Measurements from ENCODE around the gene KCNH3. TPM values are rescaled to one million over a fixed set of nuclear protein-coding genes. Genes with fewer than 3 reads are reported as not detected.

KCNH3 gene
- total and polyA plus RNA-seq, 5 donors from 2014 or later: 1.1 to 2.1 (median 1.3) TPM

DNA sequence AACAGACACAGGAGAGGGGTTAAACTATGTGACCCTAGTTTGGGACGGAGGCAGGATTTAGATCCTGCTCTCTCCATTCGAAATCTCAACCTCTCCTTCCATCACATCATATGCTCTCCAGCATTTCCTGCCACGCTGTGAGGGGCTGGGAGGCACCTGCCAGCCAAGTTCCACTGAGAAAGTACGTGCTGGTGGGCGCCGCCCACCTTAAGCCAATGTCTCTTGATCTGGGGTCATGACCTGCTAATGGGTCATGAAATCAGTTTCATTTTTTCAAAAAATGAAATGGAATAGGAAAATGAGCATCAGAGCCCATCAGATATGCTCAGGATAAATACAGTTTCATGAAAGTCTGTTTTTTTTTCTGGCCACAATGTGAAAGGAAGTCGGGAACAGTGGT, 21.9 kb downstream of the KCNH3 start:
- peaks cover 77% of the 10 kb centered on the region for H3K36me3 ChIP-seq (ENCODE audit: control insufficient read depth, insufficient read depth, low read length)

DNA sequence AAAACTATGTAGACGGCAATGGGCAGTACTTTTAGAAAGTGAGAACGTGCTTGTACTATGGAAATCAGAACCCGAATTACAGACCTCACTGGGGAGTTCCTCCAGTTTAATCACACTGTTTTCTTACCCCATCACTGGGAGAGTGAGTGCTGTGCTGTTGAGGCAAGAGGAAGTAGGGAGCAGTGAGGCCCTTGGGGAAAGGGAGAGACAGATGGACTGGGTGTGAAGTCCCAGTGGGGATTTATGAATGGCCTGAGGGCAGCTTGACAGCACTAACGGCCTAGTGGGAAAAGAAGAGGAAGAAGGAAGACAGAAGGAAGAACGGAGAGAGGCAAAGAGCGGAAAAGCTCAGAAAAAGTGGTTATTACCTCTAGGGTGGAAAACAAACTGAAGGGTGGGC, 23.4 kb downstream of the KCNH3 start:
- H3K4me3 ChIP-seq (ENCODE audit: low read depth, low read length): no peak overlapping the region
- no peaks in the 10 kb centered on the region for H3K27me3 Mint-ChIP-seq
- H3K27ac Mint-ChIP-seq: peak overlapping the region in 1 of 3 donors; percentile 50
- no peaks in the 10 kb centered on the region for H3K9me3 ChIP-seq (ENCODE audit: control insufficient read depth in 2 of 2, low read length in 2 of 2)
- peaks cover 5 to 39% (median 19%) of the 10 kb centered on the region in 4 donors for H3K4me1 Mint-ChIP-seq
- H3K36me3 ChIP-seq (ENCODE audit: control insufficient read depth, insufficient read depth, low read length): peaks cover 69% of the 10 kb centered on the region
- ATAC-seq (ENCODE audit: low read depth in 2 of 2) (no peak), DNase-seq (no peak)
- H3K36me3 Mint-ChIP-seq: peaks cover 31% of the 10 kb centered on the region
- no peaks in the 10 kb centered on the region for H3K27me3 ChIP-seq (ENCODE audit: control insufficient read depth, insufficient read depth, low read length)
- peak overlapping the region in 1 of 4 donors; percentile 66 for H3K4me3 Mint-ChIP-seq
- H3K9me3 Mint-ChIP-seq: no peaks in the 10 kb centered on the region
- no peak overlapping the region for H3K27ac ChIP-seq (ENCODE audit: insufficient read depth, low read length, poor library complexity, severe bottlenecking)
- H3K4me1 ChIP-seq (ENCODE audit: control insufficient read depth, insufficient read depth, low read length, poor library complexity, severe bottlenecking): peaks cover 30% of the 10 kb centered on the region

More for the DNA sequence above, 21.9 kb downstream of the KCNH3 start:
- H3K36me3 Mint-ChIP-seq: peaks cover 35% of the 10 kb centered on the region
- H3K9me3 Mint-ChIP-seq: no peaks in the 10 kb centered on the region
- H3K27ac Mint-ChIP-seq: peak overlapping the region in 1 of 3 donors; percentile 8
- peaks cover 5 to 31% (median 18%) of the 10 kb centered on the region in 4 donors for H3K4me1 Mint-ChIP-seq
- ATAC-seq (ENCODE audit: low read depth in 2 of 2): no peak
- Histone ChIP-seq H3K9me3 (ENCODE audit: control insufficient read depth in 2 of 2, low read length in 2 of 2) (no peaks in the 10 kb centered on the region), H3K27ac (ENCODE audit: insufficient read depth, low read length, poor library complexity, severe bottlenecking) (no peak overlapping the region), H3K4me1 (ENCODE audit: control insufficient read depth, insufficient read depth, low read length, poor library complexity, severe bottlenecking) (peaks cover 16% of the 10 kb centered on the region), H3K4me3 (ENCODE audit: low read depth, low read length) (no peak overlapping the region), H3K27me3 (ENCODE audit: control insufficient read depth, insufficient read depth, low read length) (no peaks in the 10 kb centered on the region)
- no peak overlapping the region for H3K4me3 Mint-ChIP-seq
- H3K27me3 Mint-ChIP-seq: no peaks in the 10 kb centered on the region
- no peak for DNase-seq

DNA sequence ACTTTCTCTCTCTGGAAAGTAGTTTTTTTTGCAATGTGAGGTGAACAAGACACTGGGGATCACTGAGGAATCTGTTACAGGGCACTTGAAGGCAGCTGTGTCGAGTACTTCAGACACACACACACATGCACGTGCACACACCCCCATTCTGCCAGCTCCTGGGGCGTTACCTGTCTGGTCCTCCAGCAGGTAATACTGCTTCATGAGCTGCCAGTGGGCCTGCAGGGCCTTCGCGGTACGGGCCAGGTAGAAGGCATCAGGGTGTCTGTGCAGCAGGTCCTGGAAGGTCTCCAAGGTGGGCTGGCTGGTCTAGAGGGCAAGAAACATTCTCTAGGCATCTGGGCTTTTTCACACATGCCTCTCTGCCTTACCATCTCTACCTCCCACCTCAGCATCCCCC, 24.0 kb downstream of the KCNH3 start:
- Mint-ChIP-seq H3K36me3 (peaks cover 31% of the 10 kb centered on the region), H3K9me3 (no peaks in the 10 kb centered on the region), H3K27me3 (no peaks in the 10 kb centered on the region), H3K4me1 (peaks cover 7 to 44% (median 23%) of the 10 kb centered on the region in 4 donors), H3K27ac (no peak overlapping the region), H3K4me3 (peak overlapping the region in 2 of 4 donors; percentile 63 to 82)
- H3K27me3 ChIP-seq (ENCODE audit: control insufficient read depth, insufficient read depth, low read length): no peaks in the 10 kb centered on the region
- no peak overlapping the region for H3K4me3 ChIP-seq (ENCODE audit: low read depth, low read length)
- no peaks in the 10 kb centered on the region for H3K9me3 ChIP-seq (ENCODE audit: control insufficient read depth in 2 of 2, low read length in 2 of 2)
- peaks cover 35% of the 10 kb centered on the region for H3K4me1 ChIP-seq (ENCODE audit: control insufficient read depth, insufficient read depth, low read length, poor library complexity, severe bottlenecking)
- DNase-seq (no peak), ATAC-seq (ENCODE audit: low read depth in 2 of 2) (no peak)
- H3K36me3 ChIP-seq (ENCODE audit: control insufficient read depth, insufficient read depth, low read length): peaks cover 66% of the 10 kb centered on the region
- no peak overlapping the region for H3K27ac ChIP-seq (ENCODE audit: insufficient read depth, low read length, poor library complexity, severe bottlenecking)

DNA sequence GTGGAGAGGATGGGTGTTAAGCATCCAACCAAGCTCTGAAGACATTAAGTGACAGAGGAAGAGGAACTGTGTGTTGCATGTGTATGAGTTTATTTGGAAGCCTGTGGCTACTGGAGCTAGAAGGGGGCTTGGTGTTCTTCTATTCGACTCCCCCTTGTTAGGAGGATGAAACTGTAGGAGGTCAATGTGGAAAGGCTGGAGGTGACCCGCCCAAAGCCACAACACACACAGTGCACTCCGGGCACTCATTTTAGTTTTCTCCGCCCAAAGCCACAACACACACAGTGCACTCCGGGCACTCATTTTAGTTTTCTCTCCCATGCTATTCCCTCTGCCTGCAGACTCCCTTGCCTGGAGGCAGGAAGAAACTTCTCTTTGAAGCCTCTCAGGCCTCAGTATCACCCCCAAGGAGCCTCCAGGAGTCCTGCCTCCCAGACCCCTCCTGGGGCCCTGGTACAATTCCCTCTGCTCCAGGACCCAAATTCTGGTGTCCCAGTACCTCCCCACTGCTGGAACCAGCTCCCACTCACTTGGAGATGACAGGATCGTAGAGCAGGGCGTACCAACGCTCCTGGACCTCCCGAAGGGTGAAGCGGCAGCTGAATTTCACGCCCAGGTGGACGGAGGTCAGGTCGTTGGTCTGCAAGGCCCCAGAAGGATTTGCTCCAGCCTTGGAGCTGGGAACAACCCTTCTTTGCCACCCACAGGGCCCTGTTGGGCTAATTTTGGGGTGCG, 25.3 kb downstream of the KCNH3 start:
- Mint-ChIP-seq H3K4me1 (peaks cover 12 to 56% (median 33%) of the 10 kb centered on the region in 4 donors), H3K4me3 (peak overlapping the region in 3 of 4 donors; percentile 46 to 82 (median 75)), H3K9me3 (no peaks in the 10 kb centered on the region), H3K27ac (peak overlapping the region in 2 of 3 donors; percentile 29 to 76), H3K27me3 (no peaks in the 10 kb centered on the region), H3K36me3 (peaks cover 27% of the 10 kb centered on the region)
- Histone ChIP-seq H3K4me1 (ENCODE audit: control insufficient read depth, insufficient read depth, low read length, poor library complexity, severe bottlenecking) (peaks cover 44% of the 10 kb centered on the region), H3K4me3 (ENCODE audit: low read depth, low read length) (no peak overlapping the region), H3K9me3 (ENCODE audit: control insufficient read depth in 2 of 2, low read length in 2 of 2) (no peaks in the 10 kb centered on the region), H3K36me3 (ENCODE audit: control insufficient read depth, insufficient read depth, low read length) (peaks cover 54% of the 10 kb centered on the region), H3K27ac (ENCODE audit: insufficient read depth, low read length, poor library complexity, severe bottlenecking) (no peak overlapping the region), H3K27me3 (ENCODE audit: control insufficient read depth, insufficient read depth, low read length) (no peaks in the 10 kb centered on the region)
- no peak for DNase-seq
- ATAC-seq (ENCODE audit: low read depth in 2 of 2): no peak

DNA sequence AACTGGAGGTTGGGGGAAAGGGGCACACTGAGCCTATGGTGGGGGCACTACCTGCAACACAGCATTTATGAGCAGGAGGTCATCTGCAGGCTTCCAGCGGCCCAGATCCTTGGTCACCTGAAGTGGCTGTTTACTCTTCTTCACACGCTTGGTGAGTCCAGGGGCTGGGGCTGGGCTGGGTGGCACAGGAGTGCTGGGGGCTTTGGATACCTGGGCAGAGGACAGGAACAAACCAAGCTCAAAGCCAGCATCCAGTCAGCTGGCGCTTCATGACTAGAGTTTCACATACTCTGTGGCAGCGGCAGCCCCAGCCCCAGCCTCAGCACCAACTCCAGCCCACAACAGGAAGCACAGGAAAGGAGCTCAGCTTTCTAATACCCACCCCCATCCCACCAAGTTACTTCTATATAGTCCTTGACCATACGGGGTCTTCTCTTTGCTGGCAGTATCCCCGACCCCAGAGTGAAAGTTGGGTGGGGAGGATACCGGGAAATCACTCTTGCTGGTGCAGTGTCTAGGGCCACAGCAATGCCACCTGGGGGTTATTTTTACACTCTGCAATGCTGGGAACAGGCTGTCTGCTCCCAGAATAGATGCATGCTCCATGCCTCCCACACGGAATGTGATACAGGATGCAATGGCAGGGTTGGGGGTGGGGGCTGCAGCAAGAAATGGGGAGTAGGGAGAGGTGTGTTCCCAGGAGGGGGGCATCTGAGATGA, 26.0 kb downstream of the KCNH3 start:
- ATAC-seq (ENCODE audit: low read depth in 2 of 2) (no peak), DNase-seq (peak in 1 of 3 donors; percentile 31)
- H3K4me3 ChIP-seq (ENCODE audit: low read depth, low read length): no peak overlapping the region
- peak overlapping the region in 3 of 4 donors; percentile 49 to 71 (median 68) for H3K4me3 Mint-ChIP-seq
- H3K4me1 Mint-ChIP-seq: peaks cover 12 to 58% (median 33%) of the 10 kb centered on the region in 4 donors
- peaks cover 47% of the 10 kb centered on the region for H3K36me3 ChIP-seq (ENCODE audit: control insufficient read depth, insufficient read depth, low read length)
- peak overlapping the region in 1 of 3 donors; percentile 48 for H3K27ac Mint-ChIP-seq
- H3K27ac ChIP-seq (ENCODE audit: insufficient read depth, low read length, poor library complexity, severe bottlenecking): no peak overlapping the region
- no peaks in the 10 kb centered on the region for H3K9me3 ChIP-seq (ENCODE audit: control insufficient read depth in 2 of 2, low read length in 2 of 2)
- no peaks in the 10 kb centered on the region for H3K27me3 Mint-ChIP-seq
- H3K4me1 ChIP-seq (ENCODE audit: control insufficient read depth, insufficient read depth, low read length, poor library complexity, severe bottlenecking): peaks cover 51% of the 10 kb centered on the region
- H3K27me3 ChIP-seq (ENCODE audit: control insufficient read depth, insufficient read depth, low read length): no peaks in the 10 kb centered on the region
- H3K9me3 Mint-ChIP-seq: no peaks in the 10 kb centered on the region
- peaks cover 25% of the 10 kb centered on the region for H3K36me3 Mint-ChIP-seq

DNA sequence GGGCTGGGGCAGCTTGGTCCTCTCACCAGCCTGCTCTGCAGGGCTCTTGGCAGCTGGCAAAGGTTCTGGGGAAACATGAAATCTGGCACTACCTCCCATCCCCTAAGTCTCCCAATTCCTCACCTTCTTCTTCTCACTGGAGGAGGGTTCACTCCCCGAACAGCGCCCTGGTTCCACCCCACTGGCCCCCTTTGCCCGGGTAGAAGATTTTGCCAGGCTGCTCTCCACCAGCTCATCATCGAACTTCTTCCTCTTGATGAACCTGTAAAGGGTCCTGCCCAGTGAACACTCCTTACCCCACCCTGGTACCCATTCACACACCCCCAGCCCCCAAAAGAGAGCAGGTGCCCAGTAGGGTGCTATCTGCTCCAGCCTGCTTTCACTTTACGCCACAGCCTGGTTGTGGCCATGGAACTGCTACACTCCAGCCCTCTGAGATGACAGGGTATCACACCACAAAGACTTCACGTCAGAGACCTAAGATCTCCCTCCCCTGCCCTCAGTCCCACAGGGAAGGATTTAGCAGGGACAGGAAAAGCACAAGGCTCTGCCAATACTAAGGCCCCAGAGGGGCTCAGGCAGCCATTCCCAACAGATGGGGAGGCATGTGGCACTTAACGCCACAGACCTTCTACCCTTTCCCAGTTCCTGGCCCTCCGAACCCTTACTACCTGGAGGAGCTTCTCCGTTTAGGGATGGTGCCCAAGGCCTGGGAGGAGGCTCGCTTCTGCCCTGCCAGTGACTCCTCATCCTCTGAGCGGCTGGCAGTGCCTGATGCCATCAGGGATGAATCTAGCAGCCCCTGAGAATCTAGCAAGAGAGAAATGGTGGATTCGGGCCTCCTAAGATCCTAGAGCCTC, 26.8 kb downstream of the KCNH3 start:
- H3K4me1 ChIP-seq (ENCODE audit: control insufficient read depth, insufficient read depth, low read length, poor library complexity, severe bottlenecking): peaks cover 53% of the 10 kb centered on the region
- no peaks in the 10 kb centered on the region for H3K27me3 ChIP-seq (ENCODE audit: control insufficient read depth, insufficient read depth, low read length)
- H3K27ac ChIP-seq (ENCODE audit: insufficient read depth, low read length, poor library complexity, severe bottlenecking): no peak overlapping the region
- Mint-ChIP-seq H3K9me3 (no peaks in the 10 kb centered on the region), H3K4me1 (peaks cover 12 to 65% (median 37%) of the 10 kb centered on the region in 4 donors), H3K27ac (peak overlapping the region in 2 of 3 donors; percentile 17 to 48), H3K4me3 (peak overlapping the region; percentile 38 to 78 (median 55)), H3K36me3 (peaks cover 24% of the 10 kb centered on the region), H3K27me3 (no peaks in the 10 kb centered on the region)
- no peak overlapping the region for H3K4me3 ChIP-seq (ENCODE audit: low read depth, low read length)
- ATAC-seq (ENCODE audit: low read depth in 2 of 2): no peak
- DNase-seq: no peak
- H3K9me3 ChIP-seq (ENCODE audit: control insufficient read depth in 2 of 2, low read length in 2 of 2): no peaks in the 10 kb centered on the region
- peaks cover 39% of the 10 kb centered on the region for H3K36me3 ChIP-seq (ENCODE audit: control insufficient read depth, insufficient read depth, low read length)

DNA sequence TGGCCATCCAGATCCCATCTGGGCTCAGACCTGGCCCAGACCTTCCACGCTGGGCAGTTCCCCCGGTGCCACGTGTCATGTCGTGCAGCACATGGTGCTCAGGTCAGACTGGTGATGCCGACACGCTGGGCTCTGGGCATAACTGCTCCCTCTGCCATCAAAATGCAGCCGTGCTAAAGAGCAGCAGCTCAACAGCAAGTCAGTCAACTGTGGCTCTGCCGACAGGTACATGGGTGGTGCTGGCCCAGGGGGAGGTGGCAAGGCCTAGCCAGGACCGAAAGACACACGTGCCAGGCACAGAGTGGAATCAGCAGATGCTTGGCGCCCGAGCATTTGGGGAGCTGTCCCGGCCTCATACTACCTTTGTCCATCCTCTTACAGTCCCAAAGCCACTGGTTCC, 27.5 kb downstream of the KCNH3 start:
- Histone ChIP-seq H3K36me3 (ENCODE audit: control insufficient read depth, insufficient read depth, low read length) (peaks cover 32% of the 10 kb centered on the region), H3K9me3 (ENCODE audit: control insufficient read depth in 2 of 2, low read length in 2 of 2) (no peaks in the 10 kb centered on the region), H3K27me3 (ENCODE audit: control insufficient read depth, insufficient read depth, low read length) (no peaks in the 10 kb centered on the region), H3K4me1 (ENCODE audit: control insufficient read depth, insufficient read depth, low read length, poor library complexity, severe bottlenecking) (peaks cover 59% of the 10 kb centered on the region), H3K27ac (ENCODE audit: insufficient read depth, low read length, poor library complexity, severe bottlenecking) (no peak overlapping the region), H3K4me3 (ENCODE audit: low read depth, low read length) (peak overlapping the region; percentile 96)
- Mint-ChIP-seq H3K9me3 (no peaks in the 10 kb centered on the region), H3K27ac (no peak overlapping the region), H3K4me3 (peak overlapping the region in 2 of 4 donors; percentile 21 to 99), H3K4me1 (peaks cover 11 to 70% (median 39%) of the 10 kb centered on the region in 4 donors), H3K27me3 (no peaks in the 10 kb centered on the region), H3K36me3 (peaks cover 20% of the 10 kb centered on the region)
- DNase-seq (no peak), ATAC-seq (ENCODE audit: low read depth in 2 of 2) (no peak)
